HG02938 (cell line): ENCODE results near the gene TMEM171.
A peak's percentile ranks its signal among the peaks of the same experiment; 100 is the strongest.

Experiments used
- ATAC-seq: cut with Tn5 transposase; IDR thresholded peaks from one replicate; pipeline ENCODE4 v1.9.1; 2021; ENCODE audit warnings: mild to moderate bottlenecking, moderate library complexity; ENCODE audit not compliant: unreplicated experiment

The TMEM171 gene

DNA sequence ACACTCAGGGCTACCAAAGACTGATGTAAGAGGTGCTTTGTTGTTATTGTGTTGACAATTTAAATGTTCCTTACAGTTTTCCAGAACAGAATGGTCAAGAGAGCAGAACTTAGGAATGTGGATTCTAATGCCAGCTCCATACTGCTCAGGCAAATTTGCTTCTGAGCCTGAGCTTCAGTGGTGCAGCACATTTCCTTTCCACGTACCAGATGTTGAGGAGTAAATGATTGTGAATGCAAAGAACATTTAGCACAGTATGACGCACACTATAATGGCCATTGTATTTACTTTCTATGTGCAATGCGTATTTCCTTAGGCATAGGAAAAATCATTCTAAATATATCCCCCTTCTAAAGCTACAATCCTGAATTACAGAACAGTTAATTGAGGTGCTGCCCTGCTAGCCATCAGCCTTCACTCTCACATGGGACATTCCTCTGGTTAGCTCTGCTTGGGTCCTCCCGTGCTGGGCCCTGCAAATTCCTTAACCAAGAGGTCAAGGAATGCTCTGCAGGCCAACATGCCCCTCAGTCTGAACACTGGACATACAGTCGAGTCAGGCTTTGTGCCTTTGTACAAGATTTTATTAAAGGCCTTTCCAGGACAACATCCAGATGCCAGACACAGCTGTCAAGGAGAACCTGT lies 31.5 kb downstream of the TMEM171 start:
- no peak for ATAC-seq

DNA sequence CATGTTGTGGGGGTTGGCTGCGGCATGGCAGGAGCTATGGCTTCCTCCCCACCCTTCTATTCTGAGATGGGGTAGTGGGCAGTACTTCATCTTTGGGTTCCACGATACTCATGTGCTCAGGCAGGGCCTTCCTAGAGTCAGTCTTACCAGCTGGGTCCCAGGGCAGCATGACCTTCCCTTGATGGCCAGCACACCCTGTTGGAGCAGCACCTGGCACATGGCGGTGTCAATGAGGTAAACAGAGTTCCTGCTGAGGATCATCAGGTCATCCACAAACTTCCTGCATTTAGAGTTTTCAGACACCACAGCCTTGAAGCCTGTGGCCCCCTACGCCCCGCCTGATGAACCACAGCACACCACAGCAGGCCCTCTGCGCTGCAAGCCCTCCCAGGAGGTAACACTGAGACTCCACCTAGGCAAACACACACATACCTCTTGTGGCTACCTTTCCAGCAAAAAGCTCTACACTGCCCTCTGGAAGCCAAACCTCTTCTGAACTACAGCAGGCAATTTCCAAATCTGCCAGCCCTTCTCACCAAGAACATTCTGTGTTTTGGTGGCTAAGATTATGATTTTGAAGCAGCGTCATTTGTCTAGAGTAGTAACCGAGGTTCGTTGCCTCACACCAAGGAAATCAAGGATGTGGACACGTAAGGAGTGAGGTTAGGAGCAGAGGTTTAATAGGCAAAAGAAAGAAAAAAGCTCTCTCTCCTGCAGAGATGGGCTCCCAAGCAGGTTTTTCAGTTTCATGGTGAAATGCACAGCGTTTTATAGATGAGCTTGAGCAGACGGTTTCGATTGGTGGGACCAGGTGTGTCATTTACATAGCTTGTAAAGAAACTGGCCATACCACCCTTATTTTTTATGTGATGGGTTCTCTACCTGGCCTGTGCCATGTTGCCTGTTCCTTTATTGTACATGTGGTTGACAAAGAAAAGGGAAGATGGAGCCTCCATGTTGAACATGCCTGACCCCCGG lies 32.3 kb downstream of the TMEM171 start:
- ATAC-seq, result no peak

DNA sequence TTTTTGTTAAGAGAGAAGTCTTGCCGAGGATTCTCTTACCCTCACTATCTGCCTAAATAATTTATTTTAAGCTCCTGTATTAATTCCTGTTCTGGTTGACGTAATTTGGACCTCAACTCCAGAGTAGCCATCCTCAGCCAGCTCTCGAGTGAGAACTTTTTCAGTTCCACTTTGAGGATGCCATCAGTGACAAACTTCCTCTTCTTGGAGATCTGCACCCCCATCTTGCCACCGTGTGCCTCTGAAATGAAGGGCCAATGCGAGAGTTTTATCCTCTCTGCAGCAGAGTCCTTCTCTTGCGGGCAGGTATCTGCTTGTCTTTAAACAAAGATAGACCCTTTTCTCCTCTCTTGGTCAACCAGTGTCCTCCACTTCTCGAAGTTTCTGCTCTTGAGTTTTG lies 33.1 kb downstream of the TMEM171 start:
- no peak for ATAC-seq

DNA sequence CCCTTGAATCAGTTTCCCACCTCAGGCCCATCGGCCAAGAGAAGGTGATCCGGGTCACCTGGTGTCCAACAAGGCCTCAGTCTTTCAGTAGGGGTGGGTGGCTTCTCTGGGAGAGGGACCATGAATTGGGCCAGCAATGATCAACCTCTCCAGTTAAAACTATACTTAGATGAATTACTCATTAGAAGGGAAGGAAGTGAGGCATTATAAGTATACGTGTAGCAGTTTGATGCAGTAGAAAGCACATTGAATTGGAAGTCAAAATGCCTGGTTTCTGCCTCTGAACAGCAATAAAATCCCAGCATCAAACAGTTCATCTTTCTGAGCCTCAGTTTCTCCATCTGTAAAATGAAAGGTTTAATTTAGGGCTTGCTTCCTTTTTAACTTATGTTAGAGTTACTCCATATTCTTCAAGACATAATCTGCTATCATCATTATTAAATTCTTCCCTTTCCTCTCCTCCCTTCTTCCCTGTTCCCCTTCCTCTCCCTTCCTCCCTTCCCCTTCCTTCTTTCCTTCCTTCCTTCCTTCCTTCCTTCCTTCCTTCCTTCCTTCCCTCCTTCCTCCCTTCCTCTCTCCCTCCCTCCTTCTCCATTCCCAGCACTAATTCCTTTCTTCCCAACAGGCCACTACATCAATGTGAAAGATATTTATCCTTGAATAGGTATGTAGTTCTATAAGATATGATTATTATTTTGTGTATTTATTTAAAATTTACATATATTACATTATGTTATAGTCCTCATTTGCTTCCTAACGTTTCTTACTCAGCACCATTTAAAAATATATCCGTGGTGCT lies 34.0 kb downstream of the TMEM171 start:
- ATAC-seq, result no peak

DNA sequence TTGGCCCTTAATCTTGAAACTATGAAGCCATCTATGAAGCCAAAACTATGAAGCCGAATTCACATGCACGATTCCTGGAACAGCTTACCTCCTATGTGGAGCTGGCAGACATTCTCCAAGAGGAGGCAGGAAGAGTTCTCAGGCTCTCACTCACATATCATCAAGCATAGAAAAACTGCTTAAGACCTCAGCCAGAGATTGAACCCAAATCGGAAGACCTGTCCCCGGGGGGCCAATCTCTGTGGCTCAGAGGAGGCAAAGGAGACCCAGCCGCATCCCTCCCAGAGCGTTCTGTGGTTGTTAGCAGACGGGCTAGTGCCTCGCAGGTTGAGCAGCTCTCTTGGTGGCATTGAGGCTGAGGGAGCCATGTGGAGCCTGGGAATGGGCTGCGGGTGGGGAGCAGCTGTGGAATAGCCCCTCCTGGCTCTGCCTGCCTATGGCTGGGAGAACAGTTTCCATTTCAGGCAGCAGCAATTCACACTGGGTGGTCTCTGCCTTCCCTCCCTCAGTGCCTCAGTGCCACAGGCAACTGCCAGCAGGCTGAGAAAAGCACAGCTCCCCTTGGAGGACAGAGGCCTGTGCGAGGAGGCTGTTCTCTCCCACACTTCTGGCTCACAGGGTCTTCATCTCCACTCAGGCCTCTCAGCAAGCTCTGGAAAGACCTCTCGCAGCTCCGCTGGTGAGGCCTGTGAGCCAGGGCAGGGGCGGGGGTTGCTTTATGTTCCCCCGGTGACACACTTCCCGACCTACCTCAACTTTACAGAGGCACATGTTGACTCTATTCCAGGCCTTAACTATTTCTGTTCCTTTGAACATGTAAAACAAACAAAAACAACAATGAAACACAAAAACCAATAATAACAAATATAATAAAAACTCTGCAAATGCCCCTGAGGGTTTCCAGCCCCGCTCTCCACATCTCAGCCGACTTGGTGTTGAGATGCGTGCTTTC lies 35.2 kb downstream of the TMEM171 start:
- no peak for ATAC-seq

- ATAC-seq, result no peak
Measured at GRCh38 chr5:73157414-73158303, 37.3 kb downstream of the TMEM171 start.

- ATAC-seq, result no peak
Measured at GRCh38 chr5:73158313-73158712, 37.9 kb downstream of the TMEM171 start.

- peak; percentile 80 for ATAC-seq
Measured at GRCh38 chr5:73160239-73160671, 39.9 kb downstream of the TMEM171 start.

DNA sequence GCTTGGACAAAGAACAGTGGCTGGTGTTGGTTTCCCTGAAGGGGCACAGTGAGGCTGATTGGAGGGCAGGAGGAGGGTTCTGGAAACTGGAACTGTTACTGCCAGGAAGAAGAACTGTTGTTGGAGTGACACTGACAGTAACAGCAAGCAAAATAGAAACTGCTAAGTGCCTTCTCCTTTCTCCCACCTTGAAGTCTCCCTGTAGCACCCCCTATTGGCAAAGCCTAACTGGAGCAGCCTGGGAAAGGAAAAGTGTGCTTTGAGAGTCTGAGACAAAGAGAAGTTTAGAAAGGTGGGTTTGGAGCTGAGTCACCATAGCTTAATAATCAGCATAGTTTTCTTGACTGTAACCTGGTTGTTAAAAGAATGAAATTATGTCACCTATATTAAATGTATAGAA lies 50.1 kb downstream of the TMEM171 start:
- no peak for ATAC-seq

DNA sequence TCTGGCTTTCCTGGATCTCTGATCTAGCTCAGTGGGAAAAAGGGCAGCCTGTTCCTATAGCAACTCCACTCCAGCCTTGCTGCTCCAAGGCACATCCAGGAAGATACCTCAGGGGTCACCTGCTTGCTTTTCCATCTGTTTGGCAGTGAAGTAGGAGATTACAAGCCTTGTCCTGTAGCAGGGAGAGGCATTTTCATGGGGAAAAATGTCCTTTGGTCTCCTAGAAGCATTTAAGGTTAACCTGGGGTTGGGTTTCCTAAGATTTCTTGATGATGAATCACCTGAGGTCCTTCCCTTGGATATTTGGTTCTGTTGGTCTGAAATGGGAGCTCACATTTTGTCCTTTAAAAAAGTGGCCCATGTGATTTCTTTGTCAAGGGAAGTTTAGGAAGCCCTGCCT lies 51.1 kb downstream of the TMEM171 start:
- no peak for ATAC-seq

DNA sequence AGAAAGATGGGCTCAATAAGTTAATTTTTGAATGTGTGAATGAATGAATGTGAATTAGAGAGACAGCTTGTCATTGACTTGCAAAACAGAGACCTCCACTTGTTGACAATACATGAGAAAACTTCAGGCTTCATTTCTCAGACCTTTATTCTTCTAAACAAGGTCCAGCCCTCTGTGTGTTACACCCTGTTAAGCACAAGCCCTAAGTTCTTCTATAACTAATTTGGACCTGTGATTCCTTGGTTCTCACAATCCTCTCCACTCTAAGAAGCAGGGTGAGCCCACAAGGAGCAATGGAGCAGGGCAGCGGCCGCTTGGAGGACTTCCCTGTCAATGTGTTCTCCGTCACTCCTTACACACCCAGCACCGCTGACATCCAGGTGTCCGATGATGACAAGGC lies 52.6 kb downstream of the TMEM171 start, which contains the start of gene TMEM174:
Gene TMEM174 (plus strand): TSS at position 243 of the 400 bp plus-strand sequence. CDS start 51 bp downstream, at position 294.
- no peak for ATAC-seq

GRCh38 chr5:73174100-73174815 lies 53.9 kb downstream of the TMEM171 start:
- ATAC-seq, result no peak

GRCh38 chr5:73176250-73176649 lies 55.9 kb downstream of the TMEM171 start:
- no peak for ATAC-seq

- ATAC-seq, result no peak
Measured at GRCh38 chr5:73178265-73178664, 57.9 kb downstream of the TMEM171 start.

- no peak for ATAC-seq
Measured at GRCh38 chr5:73179730-73180129, 59.4 kb downstream of the TMEM171 start.

GRCh38 chr5:73180566-73180965 lies 60.2 kb downstream of the TMEM171 start:
- ATAC-seq, result no peak
